Calu3 (cell line): ENCODE data around the gene RBM33. TPM values are rescaled to one million over a fixed set of nuclear protein-coding genes. Genes with fewer than 3 reads are reported as not detected.

Experiments
- BruUV-seq: library from RNA; stranded (reverse); fragments of 400-500 nt; replicated peaks from 2 replicates; lab custom pipeline; 2021; lab: Mats Ljungman, UMichigan
- CTCF ChIA-PET: fragments of 300-600 bp; sonication (Branson Sonifier 250); formaldehyde crosslinking; loops from one replicate; lab custom pipeline; 2022; ENCODE audit warnings: antibody characterized with exemption; lab: Charles Lee
- DNase-seq: peaks from one replicate; pipeline ENCODE4 v3.0.0; 2022
- H3K27ac Mint-ChIP-seq: one replicate; pipeline ENCODE4 v1.8.0; 2022; ENCODE audit warnings: mixed read lengths; ENCODE audit not compliant: unreplicated experiment
- H3K27me3 Mint-ChIP-seq: one replicate; pipeline ENCODE4 v1.8.0; 2022; ENCODE audit warnings: mixed read lengths; ENCODE audit not compliant: unreplicated experiment
- H3K36me3 Mint-ChIP-seq: one replicate; pipeline ENCODE4 v1.8.0; 2022; ENCODE audit warnings: mild to moderate bottlenecking, moderate library complexity, mixed read lengths; ENCODE audit not compliant: insufficient read depth, unreplicated experiment
- H3K4me1 Mint-ChIP-seq: one replicate; pipeline ENCODE4 v1.8.0; 2022; ENCODE audit warnings: mild to moderate bottlenecking, low read depth, mixed read lengths; ENCODE audit not compliant: unreplicated experiment
- H3K4me3 Mint-ChIP-seq: one replicate; pipeline ENCODE4 v1.8.0; 2022; ENCODE audit warnings: mild to moderate bottlenecking, low read depth, moderate library complexity, mixed read lengths; ENCODE audit not compliant: unreplicated experiment
- H3K9me3 Mint-ChIP-seq: one replicate; pipeline ENCODE4 v1.8.0; 2022; ENCODE audit warnings: low read depth, mixed read lengths; ENCODE audit not compliant: unreplicated experiment
- intact Hi-C: fragments of 100-400 bp; cut with micrococcal nuclease; formaldehyde crosslinking; loops from one replicate; pipeline ENCODE4 v1.10.0; 2022; ENCODE audit not compliant: unreplicated experiment
- total RNA-seq: library from RNA; stranded (reverse); gene quantifications from 2 replicates; pipeline ENCODE4 v1.2.3, GENCODE V29; 2022
- TF ChIP-seq, protein P1 (sequence below): fragments of 200-600 bp; IDR thresholded peaks from one replicate; pipeline ENCODE4 v1.8.0; 2022; ENCODE audit warnings: antibody characterized with exemption; ENCODE audit not compliant: unreplicated experiment

RBM33 gene
- total RNA-seq, 1 experiment from 2014 or later: 82.9 TPM

DNA sequence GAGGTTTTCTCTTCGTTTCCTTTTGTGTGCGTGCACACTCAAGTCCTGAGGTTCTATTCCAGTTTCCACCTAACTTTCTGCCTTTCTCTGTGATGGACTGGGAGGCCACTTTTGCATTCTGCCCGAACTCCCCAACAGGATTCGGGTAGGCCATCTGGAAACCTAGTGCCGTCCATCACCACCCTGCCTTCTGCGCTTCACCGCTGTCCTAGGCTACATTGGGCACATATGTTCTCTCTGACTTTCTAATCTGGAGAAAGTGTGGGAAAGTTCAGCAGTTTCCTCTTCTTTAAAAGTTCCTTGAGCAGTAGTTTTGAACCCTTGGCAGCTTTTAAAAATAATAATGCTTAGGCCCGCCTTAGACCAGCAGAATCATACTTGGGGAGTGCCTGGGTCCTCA is 121.0 kb downstream of the RBM33 start:
- no TSS peak for BruUV-seq
- no peaks in the 10 kb centered on the region for H3K9me3 Mint-ChIP-seq
- H3K4me3 Mint-ChIP-seq: no peak overlapping the region
- TF ChIP-seq, protein P1, sequence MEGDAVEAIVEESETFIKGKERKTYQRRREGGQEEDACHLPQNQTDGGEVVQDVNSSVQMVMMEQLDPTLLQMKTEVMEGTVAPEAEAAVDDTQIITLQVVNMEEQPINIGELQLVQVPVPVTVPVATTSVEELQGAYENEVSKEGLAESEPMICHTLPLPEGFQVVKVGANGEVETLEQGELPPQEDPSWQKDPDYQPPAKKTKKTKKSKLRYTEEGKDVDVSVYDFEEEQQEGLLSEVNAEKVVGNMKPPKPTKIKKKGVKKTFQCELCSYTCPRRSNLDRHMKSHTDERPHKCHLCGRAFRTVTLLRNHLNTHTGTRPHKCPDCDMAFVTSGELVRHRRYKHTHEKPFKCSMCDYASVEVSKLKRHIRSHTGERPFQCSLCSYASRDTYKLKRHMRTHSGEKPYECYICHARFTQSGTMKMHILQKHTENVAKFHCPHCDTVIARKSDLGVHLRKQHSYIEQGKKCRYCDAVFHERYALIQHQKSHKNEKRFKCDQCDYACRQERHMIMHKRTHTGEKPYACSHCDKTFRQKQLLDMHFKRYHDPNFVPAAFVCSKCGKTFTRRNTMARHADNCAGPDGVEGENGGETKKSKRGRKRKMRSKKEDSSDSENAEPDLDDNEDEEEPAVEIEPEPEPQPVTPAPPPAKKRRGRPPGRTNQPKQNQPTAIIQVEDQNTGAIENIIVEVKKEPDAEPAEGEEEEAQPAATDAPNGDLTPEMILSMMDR: no peak
- H3K27me3 Mint-ChIP-seq: no peaks in the 10 kb centered on the region
- peaks cover 39% of the 10 kb centered on the region for H3K36me3 Mint-ChIP-seq
- intact Hi-C loops: loop anchor here (5.0 kb wide), 1 partner anchor 353 kb away; no protein-coding TSS in a partner anchor
- H3K27ac Mint-ChIP-seq: no peak overlapping the region
- no peak for DNase-seq
- CTCF ChIA-PET: no interaction called here
- no peaks in the 10 kb centered on the region for H3K4me1 Mint-ChIP-seq

DNA sequence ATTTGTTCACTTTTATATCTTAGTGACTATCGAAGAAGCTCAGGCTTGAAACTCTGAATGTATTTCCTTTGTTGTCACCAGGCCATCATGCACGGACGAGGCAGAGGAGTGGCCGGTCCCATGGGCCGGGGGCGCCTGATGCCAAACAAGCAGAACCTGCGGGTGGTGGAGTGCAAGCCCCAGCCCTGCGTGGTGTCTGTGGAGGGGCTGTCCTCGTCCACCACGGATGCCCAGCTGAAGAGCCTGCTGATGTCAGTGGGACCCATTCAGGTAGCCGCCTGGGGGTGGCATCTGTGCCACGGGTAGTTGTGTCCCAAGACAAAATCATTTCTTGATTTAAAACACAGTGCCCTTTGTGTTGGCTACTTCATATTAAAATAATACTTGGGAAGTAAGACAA is 121.9 kb downstream of the RBM33 start:
- Mint-ChIP-seq H3K27me3 (no peaks in the 10 kb centered on the region), H3K4me1 (no peaks in the 10 kb centered on the region), H3K9me3 (no peaks in the 10 kb centered on the region), H3K4me3 (no peak overlapping the region), H3K36me3 (peaks cover 43% of the 10 kb centered on the region), H3K27ac (no peak overlapping the region)
- no peak for DNase-seq
- BruUV-seq: no TSS peak
- TF ChIP-seq, protein P1: no peak
- CTCF ChIA-PET: no interaction called here
- intact Hi-C loops: loop anchor here (5.0 kb wide), 1 partner anchor 354 kb away; no protein-coding TSS in a partner anchor

DNA sequence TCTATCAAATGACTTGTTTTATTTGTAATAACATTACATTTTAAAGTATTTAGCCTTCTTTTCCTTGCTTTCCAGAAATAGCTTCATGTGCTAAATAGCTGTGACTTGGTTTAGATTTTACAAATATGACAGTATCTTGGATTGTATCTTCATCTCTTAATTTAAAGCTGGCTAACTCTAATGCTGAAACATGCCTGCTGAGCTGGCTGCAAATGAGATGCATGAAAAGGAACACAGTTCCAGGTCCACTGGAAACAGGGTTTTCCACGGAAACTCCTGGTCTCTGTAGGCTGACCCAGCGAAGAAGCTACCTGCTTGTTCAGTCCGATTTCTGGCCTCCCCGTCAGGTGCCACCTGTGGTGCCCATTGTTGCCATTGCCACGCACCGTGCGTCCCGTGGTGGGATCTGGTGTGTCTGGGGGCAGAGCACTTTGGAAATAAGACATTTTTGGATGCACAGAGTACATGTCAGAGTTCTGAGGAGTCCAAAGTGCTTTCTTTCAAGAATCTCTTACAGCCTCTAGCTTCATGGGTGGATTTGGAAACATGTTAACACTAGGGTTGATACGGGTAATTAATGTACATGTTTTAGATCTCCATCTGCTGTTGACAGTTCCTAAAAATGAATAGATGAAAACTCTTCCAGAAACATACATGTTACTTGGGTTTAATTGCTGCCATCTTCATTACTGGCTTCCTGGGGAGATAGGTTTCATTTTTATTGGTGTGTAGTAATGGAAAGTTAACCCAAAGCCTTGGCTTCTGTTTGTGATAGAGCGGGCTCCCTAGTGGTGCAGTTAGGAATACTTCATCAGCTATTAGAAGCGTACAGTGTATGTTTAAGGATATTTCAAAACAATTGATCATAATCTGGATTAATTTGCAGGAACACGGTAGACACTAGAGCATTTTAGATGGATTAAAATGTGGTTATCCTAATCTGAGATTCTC is 122.8 kb downstream of the RBM33 start:
- Mint-ChIP-seq H3K4me3 (no peak overlapping the region), H3K27ac (no peak overlapping the region), H3K27me3 (no peaks in the 10 kb centered on the region), H3K9me3 (no peaks in the 10 kb centered on the region), H3K36me3 (peaks cover 43% of the 10 kb centered on the region), H3K4me1 (no peaks in the 10 kb centered on the region)
- CTCF ChIA-PET: interaction anchor here (1.6 kb wide), 1 partner anchor 388 kb away, joined by 8 read pairs; no protein-coding TSS in a partner anchor
- TF ChIP-seq, protein P1: no peak
- intact Hi-C loops: loop anchor here (5.0 kb wide), 1 partner anchor 355 kb away; no protein-coding TSS in a partner anchor
- DNase-seq: no peak
- BruUV-seq: no TSS peak

DNA sequence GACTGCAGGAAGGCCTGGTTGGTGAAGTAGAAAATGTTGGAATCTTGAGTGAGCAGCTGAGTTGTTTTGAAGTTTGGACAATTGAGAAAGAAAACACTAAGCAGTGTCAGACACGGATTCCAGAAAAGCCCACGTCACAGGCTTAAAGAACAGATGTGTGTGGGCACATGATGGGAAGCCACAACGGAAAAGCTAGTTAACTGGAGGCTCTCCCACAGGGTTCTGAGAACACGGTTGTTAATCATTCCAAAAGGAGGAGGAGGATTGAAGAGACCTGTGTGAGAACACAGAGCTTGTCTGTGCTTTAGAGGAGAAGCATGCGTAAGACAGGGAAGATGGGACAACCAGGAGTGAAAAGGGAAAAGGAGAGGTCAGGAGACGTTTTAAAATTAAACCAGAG is 125.2 kb downstream of the RBM33 start:
- CTCF ChIA-PET: no interaction called here
- Mint-ChIP-seq H3K27me3 (no peaks in the 10 kb centered on the region), H3K36me3 (peaks cover 44% of the 10 kb centered on the region)

More for the DNA sequence above, 125.2 kb downstream of the RBM33 start:
- intact Hi-C loops: loop anchor here (2.0 to 5.0 kb wide), 3 partner anchors 357 to 843 kb away; no protein-coding TSS in a partner anchor
- TF ChIP-seq, protein P1: no peak
- H3K4me1 Mint-ChIP-seq: no peaks in the 10 kb centered on the region
- no peaks in the 10 kb centered on the region for H3K9me3 Mint-ChIP-seq
- BruUV-seq: no TSS peak
- no peak overlapping the region for H3K4me3 Mint-ChIP-seq
- DNase-seq: no peak
- no peak overlapping the region for H3K27ac Mint-ChIP-seq
